Pancreas (tissue), 10 donors: ENCODE data around the gene GGT1. TPM values are rescaled to one million over a fixed set of nuclear protein-coding genes. Genes with fewer than 3 reads are reported as not detected.
"Not testable (repeated sequence)": the region's sequence is repeated elsewhere in the genome, so short reads cannot be mapped to it uniquely, and the experiment has no call there.

Experiments
- ATAC-seq, 4 donors: fragments of 200-7000 bp; cut with Tn5 transposase; one replicate each; pipeline versions ENCODE4 v1.8.0 to v1.9.1; 2020; ENCODE audit warnings: mild to moderate bottlenecking in 4 of 4, moderate library complexity in 4 of 4
- DNase-seq, 6 donors: peaks; one replicate each; pipeline ENCODE4 v3.0.0-alpha.2; 2020
- FAIRE-seq: peaks from 2 replicates; lab custom pipeline; 2012; peaks lifted over from hg19 to GRCh38; lab: Jason Lieb, UNC
- H3K27ac ChIP-seq, 4 donors: fragments of 200-600 bp; sonication (generic); 1 replicate in 3 of 4; 2 replicates in 1 of 4; pipeline versions ENCODE4 v1.5.0 to v1.8.0; 2020
- H3K27me3 ChIP-seq, 4 donors: fragments of 200-600 bp; one replicate each; pipeline ENCODE4 v1.8.0; 2021
- H3K36me3 ChIP-seq, 3 donors: fragments of 200-600 bp; sonication (generic) in 1 of 3; one replicate each; pipeline versions ENCODE4 v1.5.0 to v1.8.0; 2020 to 2021
- H3K4me1 ChIP-seq, 3 donors: fragments of 200-600 bp; one replicate each; pipeline ENCODE4 v1.8.0; 2021
- H3K4me3 ChIP-seq, 4 donors: fragments of 200-600 bp; sonication (generic) in 2 of 4; one replicate each; pipeline versions ENCODE4 v1.5.0 to v1.8.0; 2020 to 2021
- H3K9me3 ChIP-seq, 4 donors: fragments of 200-600 bp; one replicate each; pipeline ENCODE4 v1.8.0; 2021
- WGBS, 2 donors: extraction: QIAGEN DNeasy Blood & Tissue Kit; methylation state at CpG; one replicate each; pipeline ENCODE4 v1.1.7; 2013; 5-methylcytosine and 5-hydroxymethylcytosine counted together
- intact Hi-C, 3 donors: fragments of 100-400 bp; cut with DNase I; formaldehyde crosslinking; loops; one replicate each; pipeline versions ENCODE4 v1.11.1 to v1.14.2; 2022
- polyA plus RNA-seq, 2 donors: library from polyadenylated mRNA; stranded (reverse); fragments of 200-250 nt; gene quantifications; one replicate each; pipeline ENCODE4 v1.2.3, GENCODE V29; 2013
- total RNA-seq, 6 donors: library from RNA; stranded (reverse); fragmentation: NEBNext Ultra II Directional in 4 of 6; extraction: Animal tissue kit (Norgen Biotek cat#: 25700) in 4 of 6; gene quantifications; one replicate each; pipeline versions ENCODE4 v1.2.1 to v1.2.4, GENCODE V29; 2021 to 2023
- TF ChIP-seq, protein P1 (sequence below), 4 donors: fragments of 200-600 bp; sonication (generic) in 3 of 4; IDR thresholded peaks; one replicate each; pipeline versions ENCODE4 v1.5.0 to v1.8.0; 2021; ENCODE audit warnings: antibody characterized with exemption in 4 of 4
- donor health status: healthy with polysubstance abuse.
- donor health status: DM: no; HTN: no; CAD: no; lungs with moderate emphysema.
- donor health status: DM: no; HTN: no; CAD: no.
- donor health status: control.
- donor health status: control.
- donor health status: Bipolar disorder and iron deficiency.
- donor health status: DM: yes; HTN: yes; CAD: no.
- donor health status: DM: no; HTN: no; CAD: no.
- donor health status: DM: no; HTN: no; CAD: no.
- donor health status: DM: yes; HTN: yes; CAD: no.

GGT1 gene
- total and polyA plus RNA-seq, 8 donors = 23.5 to 195 (median 52.4) TPM

DNA sequence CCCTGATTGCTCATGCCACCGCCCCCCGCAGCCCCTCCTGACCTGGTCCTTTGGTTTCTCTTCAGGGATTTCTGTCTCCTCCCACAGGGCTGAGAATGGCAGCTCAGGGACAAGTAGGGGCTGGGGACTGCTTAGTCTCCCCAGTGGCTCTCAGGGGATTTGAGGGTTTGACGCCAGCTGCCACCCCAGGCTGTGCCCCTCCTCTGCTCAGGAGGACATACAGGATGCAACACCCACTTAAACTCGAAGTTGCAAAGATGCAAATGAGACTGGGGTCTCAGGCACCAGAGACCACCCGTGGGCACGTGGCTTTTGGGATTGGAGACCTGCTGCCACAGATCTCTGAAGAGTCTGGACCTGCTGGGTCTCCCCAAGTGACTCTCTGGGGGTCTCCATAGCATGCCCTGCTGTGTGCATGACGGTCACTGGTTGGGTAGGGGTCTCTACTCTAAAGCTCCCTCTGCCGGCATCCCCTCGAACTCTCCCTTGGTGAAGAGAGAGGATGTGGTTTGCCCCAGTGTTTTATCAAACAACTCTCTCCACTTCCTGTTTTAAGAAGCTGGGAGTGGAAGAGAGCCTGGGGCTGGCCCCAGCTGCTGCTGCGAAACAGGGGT, 31.9 kb downstream of the GGT1 start:
- H3K27ac ChIP-seq, DNase-seq, H3K27me3 ChIP-seq, intact Hi-C loops, FAIRE-seq, H3K36me3 ChIP-seq, H3K4me1 ChIP-seq, H3K9me3 ChIP-seq, ATAC-seq, H3K4me3 ChIP-seq: not testable (repeated sequence)
- 39 to 44% methylated on average over 9 of the region's 10 CpGs for WGBS, 2 donors

DNA sequence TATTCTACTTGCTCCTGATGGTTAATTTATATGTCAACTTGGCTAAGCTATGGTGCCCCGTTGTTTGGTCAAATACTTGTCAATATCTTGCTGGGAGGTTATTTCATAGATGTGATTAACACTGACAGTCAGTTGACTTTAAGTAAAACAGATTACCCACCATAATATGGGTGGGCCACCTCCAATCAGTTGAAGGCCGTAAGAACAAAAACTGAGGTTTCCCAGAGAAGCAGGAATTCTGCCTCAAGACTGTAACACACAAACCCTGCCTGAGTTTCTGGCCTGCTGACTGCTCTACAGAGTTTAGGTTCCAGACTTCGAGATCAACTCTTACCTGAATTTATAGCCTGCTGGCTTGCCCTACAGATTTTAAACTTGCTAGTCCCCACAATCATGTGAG, 33.5 kb downstream of the GGT1 start:
- H3K36me3 ChIP-seq, H3K27me3 ChIP-seq, DNase-seq, ATAC-seq, H3K27ac ChIP-seq, H3K9me3 ChIP-seq, FAIRE-seq, H3K4me1 ChIP-seq, H3K4me3 ChIP-seq, intact Hi-C loops: not testable (repeated sequence)
- 70 to 83% methylated on average over 3 of the region's 3 CpGs for WGBS, 2 donors

DNA sequence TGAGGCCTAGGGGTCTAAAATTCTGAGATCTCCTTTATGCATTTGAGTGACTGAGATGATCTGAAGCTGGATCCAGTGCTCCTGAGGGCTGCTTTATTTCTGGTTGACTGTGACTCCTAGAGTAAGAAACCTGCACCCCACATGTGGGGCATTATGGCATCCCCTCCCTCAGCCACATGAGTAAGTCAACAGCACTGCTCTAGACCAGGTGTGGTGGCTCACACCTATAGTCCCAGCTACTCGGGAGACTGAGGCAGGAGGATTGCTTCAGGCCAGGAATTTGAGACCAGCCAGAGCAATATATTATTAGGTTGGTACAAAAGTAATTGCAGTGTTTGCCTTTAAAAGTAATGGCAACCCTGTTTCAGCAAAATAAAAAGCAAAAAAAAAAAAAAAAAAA, 39.3 kb downstream of the GGT1 start:
- H3K9me3 ChIP-seq, H3K27me3 ChIP-seq, H3K36me3 ChIP-seq, H3K4me1 ChIP-seq, FAIRE-seq, ATAC-seq, intact Hi-C loops, DNase-seq, H3K27ac ChIP-seq, H3K4me3 ChIP-seq: not testable (repeated sequence)
- WGBS, 2 donors = 58 to 63% methylated on average over 1 of the region's 1 CpG

DNA sequence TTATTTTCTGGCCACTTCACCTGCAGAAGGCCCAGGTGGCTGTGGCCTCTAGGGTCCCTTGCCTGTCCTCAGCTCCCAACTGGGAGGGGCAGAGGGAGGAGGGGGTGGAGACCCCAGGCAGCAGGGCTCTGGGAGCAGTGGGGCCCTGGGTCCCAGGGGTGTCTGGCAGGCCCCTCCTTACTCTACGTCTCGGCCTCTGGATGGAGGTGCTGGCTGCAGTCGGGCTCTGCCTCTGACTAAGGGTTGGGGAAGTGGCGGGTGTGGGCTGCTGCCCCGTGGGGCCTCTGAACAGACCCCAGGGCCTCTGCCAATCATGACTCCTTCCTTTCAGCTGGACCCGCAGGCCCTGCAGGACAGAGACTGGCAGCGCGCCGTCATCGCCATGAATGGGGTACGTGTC, 41.4 kb downstream of the GGT1 start:
- intact Hi-C loops, FAIRE-seq: not testable (repeated sequence)

DNA sequence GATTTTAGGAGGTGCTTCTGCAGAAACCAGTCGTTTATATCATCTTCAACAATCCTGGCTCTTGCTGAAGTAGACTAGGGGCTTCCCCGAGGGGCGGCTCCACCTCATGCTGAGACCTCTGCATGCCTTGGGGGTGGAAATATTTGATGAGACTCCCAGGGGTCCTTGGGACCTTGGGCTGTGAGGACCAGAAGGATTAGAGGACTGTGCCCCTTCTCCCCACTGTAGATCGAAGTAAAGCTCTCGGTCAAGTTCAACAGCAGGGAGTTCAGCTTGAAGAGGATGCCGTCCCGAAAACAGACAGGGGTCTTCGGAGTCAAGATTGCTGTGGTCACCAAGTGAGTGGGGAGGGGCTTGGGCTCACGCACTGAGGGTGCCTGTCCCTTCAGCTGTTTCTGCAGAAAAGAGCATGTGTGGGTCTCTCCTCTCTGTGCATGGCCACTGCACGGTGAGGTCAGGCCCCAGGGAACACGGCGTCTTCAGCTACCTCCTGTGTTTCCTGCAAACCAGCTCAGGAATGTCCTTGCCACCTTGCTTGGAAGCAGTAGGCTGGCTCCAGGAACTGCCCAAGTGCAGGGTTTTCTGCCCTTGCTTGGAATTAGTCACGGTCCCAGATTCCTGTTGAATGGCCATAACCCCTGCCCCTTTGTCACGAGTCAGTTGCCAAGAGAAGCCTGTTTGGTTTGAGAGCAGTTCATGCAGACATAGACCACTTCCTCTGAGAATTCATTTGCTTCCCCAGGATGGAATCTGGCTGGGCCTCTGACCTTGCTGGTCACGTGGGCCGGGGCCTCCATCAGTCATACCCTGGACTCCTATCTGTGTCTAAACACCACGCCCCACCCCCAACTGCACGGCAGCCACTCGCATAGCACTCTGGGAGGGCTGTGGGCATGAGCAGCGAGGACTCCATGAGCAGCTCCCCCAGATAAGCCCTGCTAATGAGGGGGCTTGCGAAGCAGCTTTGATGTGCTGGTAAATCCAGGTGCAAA, 42.7 kb downstream of the GGT1 start:
- DNase-seq, H3K4me1 ChIP-seq, H3K9me3 ChIP-seq, H3K27ac ChIP-seq, H3K36me3 ChIP-seq, H3K27me3 ChIP-seq, ATAC-seq, H3K4me3 ChIP-seq, intact Hi-C loops, FAIRE-seq: not testable (repeated sequence)
- 73% methylated on average over 9 to 12 of the region's 21 CpGs for WGBS, 2 donors

More for the DNA sequence above, 41.4 kb downstream of the GGT1 start:
- H3K27ac ChIP-seq, H3K36me3 ChIP-seq, H3K27me3 ChIP-seq, DNase-seq, ATAC-seq, H3K4me3 ChIP-seq, H3K4me1 ChIP-seq, H3K9me3 ChIP-seq: not testable (repeated sequence)
- WGBS, 2 donors = 92 to 95% methylated on average over 3 to 10 of the region's 11 CpGs

DNA sequence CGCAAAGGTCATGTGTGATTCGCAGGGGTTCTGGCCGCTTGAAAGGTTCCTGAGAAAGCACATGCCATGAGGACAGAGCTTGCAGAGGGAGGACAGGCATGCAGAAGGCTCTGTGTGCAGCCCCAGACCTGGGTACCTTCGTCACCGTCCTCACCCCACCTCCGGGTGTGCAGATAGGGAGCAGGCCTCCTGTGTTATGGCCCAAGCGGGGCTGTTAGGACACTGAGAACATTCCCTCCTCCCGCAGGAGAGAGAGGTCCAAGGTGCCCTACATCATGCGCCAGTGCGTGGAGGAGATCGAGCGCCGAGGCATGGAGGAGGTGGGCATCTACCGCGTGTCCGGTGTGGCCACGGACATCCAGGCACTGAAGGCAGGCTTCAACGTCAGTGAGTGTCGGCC, 43.8 kb downstream of the GGT1 start:
- DNase-seq, H3K9me3 ChIP-seq, H3K27me3 ChIP-seq, H3K4me1 ChIP-seq, H3K27ac ChIP-seq, H3K36me3 ChIP-seq, ATAC-seq, FAIRE-seq, intact Hi-C loops, H3K4me3 ChIP-seq: not testable (repeated sequence)
- 88 to 92% methylated on average over 17 to 19 of the region's 19 CpGs for WGBS, 2 donors

DNA sequence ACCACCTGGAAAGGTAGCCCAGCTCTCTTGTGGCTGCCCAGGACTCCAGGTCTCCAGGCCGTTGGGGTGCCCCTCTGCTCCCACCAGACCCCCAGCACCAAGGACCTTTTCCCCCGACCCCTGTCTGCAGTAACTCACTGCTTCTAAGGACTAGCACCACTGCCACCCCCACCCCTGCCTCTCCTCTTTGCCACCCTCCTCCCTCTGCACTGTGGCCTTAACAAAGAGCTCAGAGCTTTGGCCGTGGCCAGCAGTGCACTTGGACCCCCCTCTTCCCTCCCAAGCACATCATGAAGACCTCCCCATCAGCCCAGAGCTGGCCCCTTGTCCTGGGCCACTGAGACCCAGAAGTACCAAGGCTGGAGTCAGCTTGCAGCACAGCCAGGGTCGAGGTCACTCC, 46.4 kb downstream of the GGT1 start:
- FAIRE-seq, ATAC-seq, DNase-seq, H3K36me3 ChIP-seq, H3K4me1 ChIP-seq, H3K27ac ChIP-seq, H3K27me3 ChIP-seq, intact Hi-C loops, H3K4me3 ChIP-seq, H3K9me3 ChIP-seq: not testable (repeated sequence)
- 44 to 90% methylated on average over 1 to 2 of the region's 4 CpGs for WGBS, 2 donors

DNA sequence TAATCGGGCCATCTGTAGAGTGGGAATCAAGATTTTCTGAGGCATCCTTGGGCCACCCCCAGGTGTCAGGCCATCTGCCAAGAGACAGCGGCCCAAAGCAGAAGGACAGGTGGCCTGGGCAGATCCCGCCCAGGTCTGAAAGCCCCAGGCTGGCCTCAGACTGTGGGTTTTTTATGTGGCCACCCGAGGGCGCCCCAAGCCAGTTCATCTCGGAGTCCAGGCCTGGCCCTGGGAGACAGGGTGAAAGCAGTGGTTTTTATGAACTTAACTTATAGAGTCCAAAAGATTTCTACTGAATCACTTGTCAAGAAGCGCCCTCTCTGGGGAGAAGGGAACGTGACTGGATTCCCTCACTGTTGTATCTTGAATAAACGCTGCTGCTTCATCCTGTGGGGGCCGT, 47.9 kb downstream of the GGT1 start:
- ATAC-seq, H3K27ac ChIP-seq, H3K9me3 ChIP-seq, intact Hi-C loops, FAIRE-seq, H3K36me3 ChIP-seq, H3K4me1 ChIP-seq, H3K4me3 ChIP-seq, H3K27me3 ChIP-seq: not testable (repeated sequence)
- TF ChIP-seq, protein P1, sequence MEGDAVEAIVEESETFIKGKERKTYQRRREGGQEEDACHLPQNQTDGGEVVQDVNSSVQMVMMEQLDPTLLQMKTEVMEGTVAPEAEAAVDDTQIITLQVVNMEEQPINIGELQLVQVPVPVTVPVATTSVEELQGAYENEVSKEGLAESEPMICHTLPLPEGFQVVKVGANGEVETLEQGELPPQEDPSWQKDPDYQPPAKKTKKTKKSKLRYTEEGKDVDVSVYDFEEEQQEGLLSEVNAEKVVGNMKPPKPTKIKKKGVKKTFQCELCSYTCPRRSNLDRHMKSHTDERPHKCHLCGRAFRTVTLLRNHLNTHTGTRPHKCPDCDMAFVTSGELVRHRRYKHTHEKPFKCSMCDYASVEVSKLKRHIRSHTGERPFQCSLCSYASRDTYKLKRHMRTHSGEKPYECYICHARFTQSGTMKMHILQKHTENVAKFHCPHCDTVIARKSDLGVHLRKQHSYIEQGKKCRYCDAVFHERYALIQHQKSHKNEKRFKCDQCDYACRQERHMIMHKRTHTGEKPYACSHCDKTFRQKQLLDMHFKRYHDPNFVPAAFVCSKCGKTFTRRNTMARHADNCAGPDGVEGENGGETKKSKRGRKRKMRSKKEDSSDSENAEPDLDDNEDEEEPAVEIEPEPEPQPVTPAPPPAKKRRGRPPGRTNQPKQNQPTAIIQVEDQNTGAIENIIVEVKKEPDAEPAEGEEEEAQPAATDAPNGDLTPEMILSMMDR (IDR thresholded peaks at IDR 0.05) = peak in 1 of 4 donors; percentile 10
- peak in 5 of 6 donors; percentile 52 to 85 (median 75) for DNase-seq
- WGBS, 2 donors = no CpG with 5 or more reads among the region's 10 CpGs

DNA sequence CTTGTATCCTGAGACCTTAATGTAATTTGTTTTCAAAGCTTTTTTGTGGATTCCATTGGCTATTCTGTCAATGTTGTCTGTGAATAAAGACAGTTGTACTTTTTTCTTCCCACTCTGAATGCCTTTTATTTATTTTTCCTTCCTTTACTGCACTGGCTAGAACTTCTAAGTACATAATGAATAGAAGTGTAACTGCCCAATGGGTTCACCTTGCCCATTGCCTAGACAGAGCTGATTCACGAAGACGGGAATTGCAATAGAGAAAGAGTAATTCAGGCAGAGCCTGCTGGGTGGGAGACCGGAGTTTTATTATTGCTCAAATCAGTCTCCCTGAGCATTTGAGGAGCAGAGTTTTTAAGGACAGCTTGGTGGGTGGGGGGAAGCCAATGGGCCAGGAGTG, 62.4 kb downstream of the GGT1 start:
- DNase-seq, H3K4me3 ChIP-seq, H3K36me3 ChIP-seq, intact Hi-C loops, H3K27ac ChIP-seq, ATAC-seq, H3K27me3 ChIP-seq, FAIRE-seq, H3K4me1 ChIP-seq, H3K9me3 ChIP-seq: not testable (repeated sequence)
- WGBS, 2 donors = 80 to 88% methylated on average over 3 of the region's 3 CpGs

DNA sequence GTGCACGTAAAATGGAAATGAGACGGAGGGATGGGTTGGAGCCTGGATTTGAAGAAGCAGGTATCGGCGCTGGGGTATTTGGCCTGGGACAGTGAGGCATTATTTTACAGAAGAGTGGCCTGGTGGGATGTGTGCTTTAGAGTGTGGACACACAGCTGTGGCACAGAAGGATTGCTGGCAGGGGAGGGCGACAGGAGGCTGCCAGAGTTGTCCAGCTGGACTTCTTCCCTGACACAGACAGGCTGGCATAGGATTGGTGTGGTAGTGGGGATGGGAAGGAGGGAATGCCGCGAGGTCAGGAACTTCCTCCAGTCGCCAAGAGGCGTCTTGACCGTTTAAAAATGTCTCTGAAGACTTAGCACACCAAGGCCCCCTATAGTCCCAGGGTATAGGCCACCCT, 64.9 kb downstream of the GGT1 start:
- peak in 3 of 4 donors; percentile 32 to 64 (median 56) for ATAC-seq
- FAIRE-seq, H3K27me3 ChIP-seq: not testable (repeated sequence)

DNA sequence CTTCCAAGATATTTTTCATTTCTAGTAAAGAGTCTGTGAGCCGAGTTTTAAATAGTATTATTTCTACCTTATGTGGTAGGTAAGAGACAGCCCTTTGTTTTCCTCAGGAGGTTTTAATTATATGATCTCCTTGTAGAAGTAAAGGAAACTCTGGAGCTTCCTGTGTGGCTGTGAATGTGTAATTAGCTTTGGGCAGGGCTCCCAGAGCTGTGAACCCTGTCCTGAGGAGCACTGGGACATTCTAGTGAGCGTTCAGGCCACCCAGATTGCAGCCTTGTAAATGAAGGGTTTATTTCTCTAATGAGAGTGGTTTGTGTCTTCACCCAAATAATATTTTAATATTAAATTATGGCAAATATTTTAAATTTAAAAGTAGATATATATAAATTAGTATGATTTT, 69.5 kb downstream of the GGT1 start:
- intact Hi-C loops, H3K9me3 ChIP-seq, H3K4me1 ChIP-seq, H3K4me3 ChIP-seq, H3K27ac ChIP-seq, H3K36me3 ChIP-seq, ATAC-seq, DNase-seq, H3K27me3 ChIP-seq: not testable (repeated sequence)
- WGBS, 2 donors = 73 to 83% methylated on average over 1 of the region's 2 CpGs
- peak; percentile 91 for FAIRE-seq

More for the DNA sequence above, 64.9 kb downstream of the GGT1 start:
- H3K4me3 ChIP-seq, H3K9me3 ChIP-seq, intact Hi-C loops, DNase-seq, H3K36me3 ChIP-seq, H3K27ac ChIP-seq, H3K4me1 ChIP-seq: not testable (repeated sequence)
- WGBS, 2 donors = 81 to 83% methylated on average over 3 to 8 of the region's 10 CpGs
